H9 (cell line): ENCODE measurements around the gene CARD11. TPM values are rescaled to one million over a fixed set of nuclear protein-coding genes. Genes with fewer than 3 reads are reported as not detected.

Source experiments
- DNase-seq: peaks from one replicate; pipeline ENCODE4 v3.0.0-alpha.2; 2017
- H2AFZ ChIP-seq: one replicate; pipeline ENCODE4 v1.6.1; 2013; ENCODE audit warnings: mild to moderate bottlenecking, low read length, control low read depth, moderate library complexity
- H2AK5ac ChIP-seq: 2 replicates; pipeline ENCODE4 v1.6.1; 2013; ENCODE audit warnings: low read length, control low read depth, mixed read lengths; ENCODE audit not compliant: insufficient read length
- H2BK120ac ChIP-seq: one replicate; pipeline ENCODE4 v1.6.1; 2013; ENCODE audit warnings: low read depth, mild to moderate bottlenecking, low read length, control low read depth, inconsistent platforms; ENCODE audit not compliant: poor library complexity, severe bottlenecking
- H2BK12ac ChIP-seq: 2 replicates; pipeline ENCODE4 v1.6.1; 2013; ENCODE audit warnings: low read length, control low read depth, mixed read lengths, low read depth; ENCODE audit not compliant: insufficient read length
- H2BK15ac ChIP-seq: 2 replicates; pipeline ENCODE4 v1.6.1; 2013; ENCODE audit warnings: low read depth, low read length, control low read depth
- H2BK20ac ChIP-seq: one replicate; pipeline ENCODE4 v1.6.1; 2013; ENCODE audit warnings: low read depth, mild to moderate bottlenecking, low read length, control low read depth, inconsistent platforms; ENCODE audit not compliant: poor library complexity, severe bottlenecking
- H2BK5ac ChIP-seq: 2 replicates; pipeline ENCODE4 v1.6.1; 2013; ENCODE audit warnings: low read length, control low read depth, mixed read lengths; ENCODE audit not compliant: insufficient read length
- H3K14ac ChIP-seq: 2 replicates; pipeline ENCODE4 v1.6.1; 2013; ENCODE audit warnings: low read length, control low read depth; ENCODE audit not compliant: insufficient read depth
- H3K18ac ChIP-seq: 2 replicates; pipeline ENCODE4 v1.6.1; 2013; ENCODE audit warnings: low read depth, mild to moderate bottlenecking, mixed read lengths, low read length, control low read depth; ENCODE audit not compliant: insufficient read length
- H3K23ac ChIP-seq: 2 replicates; pipeline ENCODE4 v1.6.1; 2013; ENCODE audit warnings: low read length, control low read depth, mixed read lengths, low read depth; ENCODE audit not compliant: insufficient read length
- H3K23me2 ChIP-seq: 2 replicates; pipeline ENCODE4 v1.6.1; 2013; ENCODE audit warnings: low read depth, mild to moderate bottlenecking, mixed read lengths, low read length, control low read depth; ENCODE audit not compliant: insufficient read length, poor library complexity, severe bottlenecking
- H3K27ac ChIP-seq: 2 replicates; pipeline ENCODE4 v1.5.1; 2013; ENCODE audit warnings: low read length, control low read depth, mixed read lengths, low read depth; ENCODE audit not compliant: insufficient read length
- H3K27me3 ChIP-seq: 2 replicates; pipeline ENCODE4 v1.6.1; 2013; ENCODE audit warnings: low read length, control low read depth, inconsistent platforms; ENCODE audit not compliant: insufficient read depth
- H3K4ac ChIP-seq: 2 replicates; pipeline ENCODE4 v1.6.1; 2013; ENCODE audit warnings: low read depth, mild to moderate bottlenecking, control low read depth, inconsistent platforms, low read length, moderate library complexity
- H3K4me1 ChIP-seq: 2 replicates; pipeline ENCODE4 v1.6.1; 2013; ENCODE audit warnings: low read length, control low read depth, inconsistent platforms; ENCODE audit not compliant: insufficient read depth
- H3K4me2 ChIP-seq: 2 replicates; pipeline ENCODE4 v1.6.1; 2013; ENCODE audit warnings: low read length, control low read depth, mixed read lengths; ENCODE audit not compliant: insufficient read length, insufficient read depth
- H3K56ac ChIP-seq: 2 replicates; pipeline ENCODE4 v1.6.1; 2013; ENCODE audit warnings: low read depth, mild to moderate bottlenecking, mixed read lengths, low read length, control low read depth; ENCODE audit not compliant: insufficient read length
- H3K79me1 ChIP-seq: 2 replicates; pipeline ENCODE4 v1.6.1; 2013; ENCODE audit warnings: low read depth, mild to moderate bottlenecking, moderate library complexity, low read length, control low read depth, inconsistent platforms; ENCODE audit not compliant: insufficient read depth, poor library complexity, severe bottlenecking
- H3K79me2 ChIP-seq: 2 replicates; pipeline ENCODE4 v1.6.1; 2013; ENCODE audit warnings: low read length, control low read depth, inconsistent platforms; ENCODE audit not compliant: insufficient read depth
- H3K9ac ChIP-seq: 2 replicates; pipeline ENCODE4 v1.6.1; 2013; ENCODE audit warnings: low read length, control low read depth, mixed read lengths; ENCODE audit not compliant: insufficient read length; ENCODE audit errors: extremely low read depth
- H3K9me3 ChIP-seq: one replicate; pipeline ENCODE4 v1.6.1; 2013; ENCODE audit warnings: low read depth, low read length, inconsistent platforms; ENCODE audit not compliant: control insufficient read depth
- H3T11ph ChIP-seq: one replicate; pipeline ENCODE4 v1.6.1; 2013; ENCODE audit warnings: mild to moderate bottlenecking, low read length, control low read depth, inconsistent platforms
- H4K20me1 ChIP-seq: one replicate; pipeline ENCODE4 v1.6.1; 2013; ENCODE audit not compliant: control insufficient read depth, insufficient read length, insufficient read depth
- H4K5ac ChIP-seq: 2 replicates; pipeline ENCODE4 v1.6.1; 2013; ENCODE audit warnings: low read depth, mild to moderate bottlenecking, mixed read lengths, low read length, control low read depth; ENCODE audit not compliant: insufficient read length
- H4K8ac ChIP-seq: replicated peaks from 2 replicates; pipeline ENCODE4 v1.6.1; 2013; ENCODE audit warnings: low read length, control low read depth, mixed read lengths, low read depth; ENCODE audit not compliant: insufficient read length
- H4K91ac ChIP-seq: 2 replicates; pipeline ENCODE4 v1.6.1; 2013; ENCODE audit warnings: low read depth, mild to moderate bottlenecking, moderate library complexity, mixed read lengths, low read length, control low read depth; ENCODE audit not compliant: insufficient read length
- H3K27ac Mint-ChIP-seq, 3 experiments: 2 replicates in 2 of 3; 3 replicates in 1 of 3; pipeline ENCODE4 v1.8.0; 2020 to 2021; ENCODE audit warnings: mixed read lengths in 3 of 3, mild to moderate bottlenecking in 1 of 3, moderate library complexity in 1 of 3
- H3K27me3 Mint-ChIP-seq: 2 replicates; pipeline ENCODE4 v1.8.0; 2021; ENCODE audit warnings: low read depth, mild to moderate bottlenecking, moderate library complexity, mixed read lengths
- H3K36me3 Mint-ChIP-seq, 3 experiments: 2 replicates in 2 of 3; 3 replicates in 1 of 3; pipeline ENCODE4 v1.8.0; 2020 to 2021; ENCODE audit warnings: low read depth in 3 of 3, mixed read lengths in 3 of 3; ENCODE audit not compliant: insufficient read depth in 1 of 3
- H3K4me1 Mint-ChIP-seq, 2 experiments: 2 replicates each; pipeline ENCODE4 v1.8.0; 2020; ENCODE audit warnings: mixed read lengths in 2 of 2
- H3K4me3 Mint-ChIP-seq, 2 experiments: 2 replicates in 1 of 2; 3 replicates in 1 of 2; pipeline ENCODE4 v1.8.0; 2020 to 2021; ENCODE audit warnings: mild to moderate bottlenecking in 2 of 2, mixed read lengths in 2 of 2, moderate library complexity in 1 of 2
- H3K9me3 Mint-ChIP-seq, 2 experiments: 2 replicates in 1 of 2; 3 replicates in 1 of 2; pipeline ENCODE4 v1.8.0; 2020; ENCODE audit warnings: mild to moderate bottlenecking in 2 of 2, mixed read lengths in 2 of 2, moderate library complexity in 1 of 2
- CTCF ChIP-seq: fragments of 200-600 bp; sonication (generic); conservative IDR thresholded peaks from 3 replicates; pipeline ENCODE4 v1.8.0; 2021; ENCODE audit warnings: antibody characterized with exemption, mild to moderate bottlenecking
- WGBS: extraction: QIAGEN DNeasy Blood & Tissue Kit; methylation state at CpG from one replicate; pipeline ENCODE4 v1.1.7; 2013; ENCODE audit warnings: missing lambda C conversion rate, low lambda C conversion rate, mixed read lengths; ENCODE audit not compliant: insufficient read length; ENCODE audit errors: extremely low coverage; 5-methylcytosine and 5-hydroxymethylcytosine counted together
- total RNA-seq: library from RNA; stranded (reverse); gene quantifications from 2 replicates; pipeline ENCODE4 v1.2.1, GENCODE V29; 2021

CARD11 gene
- total RNA-seq, 1 experiment from 2014 or later = 20.0 TPM

GRCh38 chr7:2859952-2860351 is 183.7 kb downstream of the CARD11 start:
- Histone ChIP-seq H3K4me2 (no peak overlapping the region), H3K4ac (no peak overlapping the region), H3K27ac (no peak overlapping the region), H3K4me1 (no peaks in the 10 kb centered on the region; the same call in 1 of the 2 replicates), H2BK12ac (no peak overlapping the region), H3K56ac (no peak overlapping the region), H3K18ac (no peak overlapping the region), H3K14ac (no peak overlapping the region), H2BK5ac (no peak overlapping the region), H3K23me2 (no peaks in the 10 kb centered on the region), H4K8ac (no peak overlapping the region), H2BK15ac (no peak overlapping the region), H2AK5ac (no peak overlapping the region), H3K23ac (no peak overlapping the region), H3K27me3 (no peaks in the 10 kb centered on the region), H2BK20ac (no peak overlapping the region), H3K79me1 (no peaks in the 10 kb centered on the region), H4K91ac (no peak overlapping the region), H3T11ph (no peak overlapping the region), H2BK120ac (no peak overlapping the region), H3K79me2 (no peaks in the 10 kb centered on the region), H2AFZ (no peak overlapping the region), H4K5ac (no peak overlapping the region), H4K20me1 (no peaks in the 10 kb centered on the region), H3K9me3 (no peaks in the 10 kb centered on the region), H3K9ac (no peak overlapping the region)
- TF ChIP-seq CTCF = no peak
- no peak overlapping the region for H3K27ac Mint-ChIP-seq
- H3K27me3 Mint-ChIP-seq = no peaks in the 10 kb centered on the region; the same call in 1 of the 2 replicates
- no CpG with 5 or more reads among the region's 6 CpGs for WGBS
- no peak for DNase-seq
- no peaks in the 10 kb centered on the region for H3K9me3 Mint-ChIP-seq
- H3K4me3 Mint-ChIP-seq = no peak overlapping the region
- H3K4me1 Mint-ChIP-seq = peaks cover 10 to 14% of the 10 kb centered on the region in 2 experiments
- no peaks in the 10 kb centered on the region; a peak in 1 of 7 replicates for H3K36me3 Mint-ChIP-seq
